Caco-2 (cell line): Measurements from ENCODE around the gene PDLIM7. TPM values are rescaled to one million over a fixed set of nuclear protein-coding genes. Genes with fewer than 3 reads are reported as not detected.
A peak's percentile ranks its signal among the peaks of the same experiment; 100 is the strongest.

ENCODE experiments used
- BruUV-seq: library from RNA; stranded (reverse); fragments of 400-500 nt; replicated peaks from 2 replicates; lab custom pipeline; 2021; lab: Mats Ljungman, UMichigan
- CTCF ChIA-PET: fragments of 300-600 bp; sonication (Branson Sonifier 250); formaldehyde crosslinking; loops from one replicate; lab custom pipeline; 2022; ENCODE audit warnings: antibody characterized with exemption; lab: Charles Lee
- POLR2A ChIA-PET: fragments of 300-600 bp; sonication (Branson Sonifier 250); formaldehyde crosslinking; loops from one replicate; lab custom pipeline; 2022; ENCODE audit warnings: antibody characterized with exemption; lab: Charles Lee
- DNase-seq, 2 experiments: peaks; one replicate each; pipeline versions ENCODE4 v3.0.0 to v3.0.0-alpha.2; 2020 to 2022
- H3K27me3 ChIP-seq: replicated peaks from 2 replicates; pipeline ENCODE4 v1.6.0; 2011; ENCODE audit warnings: low read length; ENCODE audit not compliant: control insufficient read depth, insufficient read depth
- H3K36me3 ChIP-seq: 2 replicates; pipeline ENCODE4 v1.5.1; 2011; ENCODE audit warnings: low read length; ENCODE audit not compliant: control insufficient read depth, insufficient read depth
- H3K4me1 ChIP-seq: fragments of 250-450 bp; sonication (Bioruptor Pico); 2 replicates; pipeline ENCODE4 v1.5.1; 2020; ENCODE audit warnings: mild to moderate bottlenecking
- H3K4me3 ChIP-seq: 2 replicates; pipeline ENCODE4 v1.5.1; 2011; ENCODE audit warnings: low read depth, mild to moderate bottlenecking, control low read depth, low read length
- H3K9me3 ChIP-seq: fragments of 250-450 bp; sonication (Bioruptor Pico); 2 replicates; pipeline ENCODE4 v1.5.1; 2020; ENCODE audit warnings: mild to moderate bottlenecking, moderate library complexity
- H3K27ac Mint-ChIP-seq: one replicate; pipeline ENCODE4 v1.8.0; 2022; ENCODE audit warnings: mixed read lengths; ENCODE audit not compliant: unreplicated experiment
- H3K27me3 Mint-ChIP-seq: one replicate; pipeline ENCODE4 v1.8.0; 2022; ENCODE audit warnings: mixed read lengths; ENCODE audit not compliant: insufficient read depth, unreplicated experiment
- H3K36me3 Mint-ChIP-seq: one replicate; pipeline ENCODE4 v1.8.0; 2022; ENCODE audit warnings: mild to moderate bottlenecking, mixed read lengths; ENCODE audit not compliant: insufficient read depth, unreplicated experiment
- H3K4me1 Mint-ChIP-seq: one replicate; pipeline ENCODE4 v1.8.0; 2022; ENCODE audit warnings: low read depth, mixed read lengths; ENCODE audit not compliant: unreplicated experiment
- H3K4me3 Mint-ChIP-seq: one replicate; pipeline ENCODE4 v1.8.0; 2022; ENCODE audit warnings: mild to moderate bottlenecking, moderate library complexity, mixed read lengths; ENCODE audit not compliant: unreplicated experiment
- H3K9me3 Mint-ChIP-seq: one replicate; pipeline ENCODE4 v1.8.0; 2022; ENCODE audit warnings: mixed read lengths; ENCODE audit not compliant: unreplicated experiment
- intact Hi-C: fragments of 100-400 bp; cut with micrococcal nuclease; formaldehyde crosslinking; loops from one replicate; pipeline ENCODE4 v1.10.0; 2022; ENCODE audit not compliant: unreplicated experiment
- total RNA-seq: library from RNA; stranded (reverse); gene quantifications from 2 replicates; pipeline ENCODE4 v1.2.3, GENCODE V29; 2022
- TF ChIP-seq, protein P1 (sequence below), 2 experiments: fragments of 200-600 bp in 1 of 2; IDR thresholded peaks; 1 replicate in 1 of 2; 2 replicates in 1 of 2; pipeline versions ENCODE4 v1.5.1 to v1.8.0; 2011 to 2022; ENCODE audit warnings: antibody characterized with exemption in 1 of 2, control low read depth in 1 of 2, inconsistent platforms in 1 of 2, low read depth in 1 of 2, low read length in 1 of 2, mild to moderate bottlenecking in 1 of 2, moderate library complexity in 1 of 2; ENCODE audit not compliant: insufficient read depth in 1 of 2, severe bottlenecking in 1 of 2, unreplicated experiment in 1 of 2

PDLIM7 gene
- total RNA-seq, 1 experiment from 2014 or later: 49.1 TPM

DNA sequence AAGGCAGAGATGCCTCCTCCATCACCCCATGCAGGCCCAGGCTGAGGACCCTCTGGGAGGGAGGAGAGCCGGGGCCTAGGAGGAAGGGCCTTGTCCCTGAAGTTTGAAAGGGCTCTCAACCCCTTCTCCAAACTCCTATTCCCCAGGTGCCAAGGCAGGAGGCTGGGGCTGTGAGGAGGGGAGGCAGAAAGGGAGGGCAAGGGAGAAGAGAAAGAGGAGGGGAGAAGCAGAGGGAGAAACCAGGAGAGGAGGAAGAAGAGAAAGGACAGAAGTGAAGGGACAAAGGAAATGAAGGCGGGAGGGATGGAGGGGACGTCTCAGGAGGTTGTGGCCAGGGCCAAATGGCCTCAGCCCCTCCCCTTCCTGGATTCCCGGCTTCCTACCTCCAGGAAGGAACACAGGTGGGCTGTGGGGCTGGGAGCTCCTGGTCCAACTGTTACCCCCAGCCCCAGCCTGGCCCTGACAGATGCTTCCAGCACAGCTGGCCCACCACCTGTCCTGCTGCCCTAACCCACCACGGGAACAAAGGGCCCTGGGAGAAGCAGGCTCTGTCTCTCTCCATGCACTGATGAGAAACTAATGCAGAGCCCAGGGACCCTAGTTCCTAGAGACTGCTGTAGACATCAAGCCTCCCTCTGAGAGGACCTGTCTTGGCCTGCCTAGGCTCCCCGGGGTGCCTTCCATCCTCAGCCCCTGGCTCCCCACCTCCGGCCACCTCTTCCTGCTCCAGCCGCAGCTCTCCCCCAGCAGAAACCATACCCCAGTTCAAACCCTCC, 27.5 kb downstream of the PDLIM7 start:
- peaks cover 9% of the 10 kb centered on the region for H3K36me3 ChIP-seq
- ChIA-PET POLR2A (no interaction called here), CTCF (interaction anchor here (0.9 to 1.4 kb wide), 4 partner anchors 12 to 91 kb away, joined by 3 to 5 read pairs (median 3); partner anchors contain the start of gene PDLIM7)
- no peak for DNase-seq
- peak overlapping the region; percentile 43 for H3K4me3 Mint-ChIP-seq
- peaks cover 45% of the 10 kb centered on the region for H3K4me1 ChIP-seq
- no TSS peak for BruUV-seq
- H3K4me3 ChIP-seq: no peak overlapping the region
- TF ChIP-seq, protein P1, sequence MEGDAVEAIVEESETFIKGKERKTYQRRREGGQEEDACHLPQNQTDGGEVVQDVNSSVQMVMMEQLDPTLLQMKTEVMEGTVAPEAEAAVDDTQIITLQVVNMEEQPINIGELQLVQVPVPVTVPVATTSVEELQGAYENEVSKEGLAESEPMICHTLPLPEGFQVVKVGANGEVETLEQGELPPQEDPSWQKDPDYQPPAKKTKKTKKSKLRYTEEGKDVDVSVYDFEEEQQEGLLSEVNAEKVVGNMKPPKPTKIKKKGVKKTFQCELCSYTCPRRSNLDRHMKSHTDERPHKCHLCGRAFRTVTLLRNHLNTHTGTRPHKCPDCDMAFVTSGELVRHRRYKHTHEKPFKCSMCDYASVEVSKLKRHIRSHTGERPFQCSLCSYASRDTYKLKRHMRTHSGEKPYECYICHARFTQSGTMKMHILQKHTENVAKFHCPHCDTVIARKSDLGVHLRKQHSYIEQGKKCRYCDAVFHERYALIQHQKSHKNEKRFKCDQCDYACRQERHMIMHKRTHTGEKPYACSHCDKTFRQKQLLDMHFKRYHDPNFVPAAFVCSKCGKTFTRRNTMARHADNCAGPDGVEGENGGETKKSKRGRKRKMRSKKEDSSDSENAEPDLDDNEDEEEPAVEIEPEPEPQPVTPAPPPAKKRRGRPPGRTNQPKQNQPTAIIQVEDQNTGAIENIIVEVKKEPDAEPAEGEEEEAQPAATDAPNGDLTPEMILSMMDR (IDR thresholded peaks at IDR 0.05; ENCODE audit: insufficient read depth in 1 of 2, low read depth in 1 of 2, low read length in 1 of 2, severe bottlenecking in 1 of 2, unreplicated experiment in 1 of 2): no peak
- H3K9me3 ChIP-seq: no peaks in the 10 kb centered on the region
- intact Hi-C loops: no loop called here
- peaks cover 54% of the 10 kb centered on the region for H3K36me3 Mint-ChIP-seq
- H3K27me3 Mint-ChIP-seq: no peaks in the 10 kb centered on the region
- peak overlapping the region; percentile 86 for H3K27ac Mint-ChIP-seq
- H3K4me1 Mint-ChIP-seq: peaks cover 32% of the 10 kb centered on the region
- H3K27me3 ChIP-seq: no peaks in the 10 kb centered on the region
- no peaks in the 10 kb centered on the region for H3K9me3 Mint-ChIP-seq

DNA sequence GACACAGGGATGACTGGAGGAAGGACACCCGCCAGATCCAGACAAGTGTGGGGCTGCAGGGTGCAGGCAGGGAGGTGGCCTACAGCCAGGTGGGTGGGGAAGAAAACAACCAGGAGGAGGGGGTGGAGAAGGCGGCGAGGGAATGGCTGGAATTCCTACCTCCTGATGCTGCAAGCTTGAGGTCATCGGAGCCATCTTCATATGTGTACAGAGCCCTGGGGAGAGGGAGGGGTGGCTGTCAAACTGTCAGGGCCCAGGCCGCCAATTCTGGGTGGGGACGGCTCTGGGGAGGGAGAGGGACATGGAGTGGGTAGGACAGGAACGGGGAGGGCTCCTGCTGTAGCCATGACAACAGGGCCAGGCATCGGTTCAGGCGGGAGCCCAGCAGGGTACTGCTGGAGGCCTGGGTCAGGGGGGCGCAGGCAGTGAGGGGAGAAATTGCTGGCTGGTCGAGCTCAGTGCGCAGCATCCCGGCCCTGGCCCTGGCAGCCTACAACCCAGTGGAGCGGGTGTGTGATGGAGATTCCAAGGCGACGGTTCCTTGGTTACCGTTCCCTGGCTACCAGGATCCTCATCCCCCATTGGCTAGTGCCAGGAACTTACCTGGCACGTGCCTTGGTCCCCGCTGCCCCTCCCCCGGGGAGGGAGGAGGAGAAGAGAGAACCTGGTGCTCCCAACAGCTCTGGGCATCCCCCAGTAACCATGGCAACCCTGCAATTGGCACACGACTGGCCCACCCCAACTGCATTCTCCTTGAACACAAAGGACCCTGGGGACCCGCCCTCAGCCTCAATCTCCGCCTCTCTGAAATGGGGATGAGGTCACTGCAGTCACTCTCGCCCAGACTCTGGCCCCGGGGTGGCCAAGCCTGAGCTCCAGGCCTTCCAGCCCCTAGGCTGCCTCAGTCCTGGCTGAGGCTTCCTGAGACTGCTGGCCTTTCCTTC, 28.4 kb downstream of the PDLIM7 start:
- Mint-ChIP-seq H3K27me3 (no peaks in the 10 kb centered on the region), H3K9me3 (no peaks in the 10 kb centered on the region), H3K27ac (peak overlapping the region; percentile 86), H3K4me1 (peaks cover 26% of the 10 kb centered on the region), H3K4me3 (peak overlapping the region; percentile 57), H3K36me3 (peaks cover 62% of the 10 kb centered on the region)
- peaks cover 9% of the 10 kb centered on the region for H3K36me3 ChIP-seq
- no peaks in the 10 kb centered on the region for H3K9me3 ChIP-seq
- TF ChIP-seq, protein P1 (IDR thresholded peaks at IDR 0.05; ENCODE audit: insufficient read depth in 1 of 2, low read depth in 1 of 2, low read length in 1 of 2, severe bottlenecking in 1 of 2, unreplicated experiment in 1 of 2): no peak
- DNase-seq: peak; percentile 74 to 81
- ChIA-PET POLR2A (interaction anchor here (1.0 kb wide), 1 partner anchor 28 kb away, joined by 4 read pairs; the partner anchor contains the start of gene PDLIM7), CTCF (interaction anchor here (1.0 to 1.4 kb wide), 3 partner anchors 11 to 90 kb away, joined by 3 to 5 read pairs (median 3); no protein-coding TSS in a partner anchor)
- intact Hi-C loops: no loop called here
- no peak overlapping the region for H3K4me3 ChIP-seq
- peaks cover 42% of the 10 kb centered on the region for H3K4me1 ChIP-seq
- no TSS peak for BruUV-seq
- no peaks in the 10 kb centered on the region for H3K27me3 ChIP-seq

DNA sequence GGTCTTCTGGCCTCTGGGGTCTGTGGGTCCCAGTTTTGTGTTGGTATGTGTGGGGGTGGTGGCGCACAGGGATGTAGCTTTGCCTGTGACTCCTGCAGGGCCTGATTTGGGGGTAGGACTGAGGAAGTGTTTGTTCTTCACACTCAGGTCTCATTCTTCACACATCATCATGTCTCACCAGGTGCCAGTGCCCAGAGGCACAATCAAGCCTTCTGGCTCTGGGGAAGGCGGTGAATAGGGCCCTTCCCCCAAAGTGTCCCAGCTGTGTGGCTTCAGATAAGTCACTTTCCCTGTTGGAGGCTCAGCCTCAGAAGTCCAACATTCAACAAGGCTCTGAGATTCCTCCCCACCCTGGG, 29.1 kb downstream of the PDLIM7 start:
- DNase-seq: no peak

More for the DNA sequence above, 29.1 kb downstream of the PDLIM7 start:
- intact Hi-C loops: no loop called here
- no TSS peak for BruUV-seq
- H3K4me1 ChIP-seq: peaks cover 41% of the 10 kb centered on the region
- CTCF ChIA-PET: interaction anchor here (1.4 kb wide), 1 partner anchor 89 kb away, joined by 5 read pairs; no protein-coding TSS in a partner anchor
- Mint-ChIP-seq H3K4me3 (peak overlapping the region; percentile 57), H3K9me3 (no peaks in the 10 kb centered on the region), H3K27ac (peak overlapping the region; percentile 86), H3K27me3 (no peaks in the 10 kb centered on the region), H3K4me1 (peaks cover 24% of the 10 kb centered on the region), H3K36me3 (peaks cover 68% of the 10 kb centered on the region)
- POLR2A ChIA-PET: interaction anchor here (1.0 kb wide), 1 partner anchor 29 kb away, joined by 4 read pairs; the partner anchor contains the start of gene PDLIM7
- no peaks in the 10 kb centered on the region for H3K27me3 ChIP-seq
- TF ChIP-seq, protein P1 (IDR thresholded peaks at IDR 0.05; ENCODE audit: insufficient read depth in 1 of 2, low read depth in 1 of 2, low read length in 1 of 2, severe bottlenecking in 1 of 2, unreplicated experiment in 1 of 2): no peak
- H3K9me3 ChIP-seq: no peaks in the 10 kb centered on the region
- H3K36me3 ChIP-seq: peaks cover 9% of the 10 kb centered on the region
- no peak overlapping the region for H3K4me3 ChIP-seq
